ENCODE data around the gene ADARB1.

Gene ADARB1

DNA sequence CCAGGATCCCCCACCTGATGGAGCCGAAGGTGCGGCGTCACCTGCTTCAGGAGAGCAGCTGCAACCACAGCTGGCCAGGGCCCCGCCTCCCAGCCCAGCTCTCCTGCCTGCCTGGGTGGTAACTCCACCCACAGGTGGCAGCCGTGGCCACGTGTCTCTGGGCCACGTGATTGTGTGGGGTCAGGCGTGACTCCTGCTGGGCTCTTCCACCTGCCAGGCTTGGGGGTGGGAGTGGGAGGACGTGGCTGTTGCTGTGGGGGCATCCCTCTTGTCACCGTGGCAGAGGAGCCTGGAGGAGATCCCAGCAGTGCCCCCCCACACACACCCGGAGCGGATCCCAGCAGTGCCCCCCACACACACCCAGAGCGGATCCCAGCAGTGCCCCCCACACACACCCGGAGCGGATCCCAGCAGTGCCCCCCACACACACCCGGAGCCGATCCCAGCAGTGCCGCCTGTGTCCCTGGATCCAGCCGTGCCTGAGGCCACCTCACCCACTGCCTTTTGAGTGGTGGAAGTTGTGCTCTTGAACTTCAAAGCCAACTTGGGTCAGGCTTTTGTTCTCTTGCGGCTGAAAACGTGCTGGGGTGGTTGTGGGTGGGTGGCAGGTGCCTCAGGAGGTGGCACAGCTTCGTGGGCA lies 181.1 kb downstream of the ADARB1 start:
- Histone ChIP-seq H3K36me3 (ENCODE audit: control insufficient read depth, insufficient read depth, low read length) (no peaks in the 10 kb centered on the region), H3K4me3 (replicated peaks; ENCODE audit: low read depth, low read length) (no peak overlapping the region), H3K27me3 (replicated peaks; ENCODE audit: control insufficient read depth, insufficient read depth, low read length) (no peaks in the 10 kb centered on the region; the same call in 1 of the 2 replicates)
- TF ChIP-seq, protein P1, sequence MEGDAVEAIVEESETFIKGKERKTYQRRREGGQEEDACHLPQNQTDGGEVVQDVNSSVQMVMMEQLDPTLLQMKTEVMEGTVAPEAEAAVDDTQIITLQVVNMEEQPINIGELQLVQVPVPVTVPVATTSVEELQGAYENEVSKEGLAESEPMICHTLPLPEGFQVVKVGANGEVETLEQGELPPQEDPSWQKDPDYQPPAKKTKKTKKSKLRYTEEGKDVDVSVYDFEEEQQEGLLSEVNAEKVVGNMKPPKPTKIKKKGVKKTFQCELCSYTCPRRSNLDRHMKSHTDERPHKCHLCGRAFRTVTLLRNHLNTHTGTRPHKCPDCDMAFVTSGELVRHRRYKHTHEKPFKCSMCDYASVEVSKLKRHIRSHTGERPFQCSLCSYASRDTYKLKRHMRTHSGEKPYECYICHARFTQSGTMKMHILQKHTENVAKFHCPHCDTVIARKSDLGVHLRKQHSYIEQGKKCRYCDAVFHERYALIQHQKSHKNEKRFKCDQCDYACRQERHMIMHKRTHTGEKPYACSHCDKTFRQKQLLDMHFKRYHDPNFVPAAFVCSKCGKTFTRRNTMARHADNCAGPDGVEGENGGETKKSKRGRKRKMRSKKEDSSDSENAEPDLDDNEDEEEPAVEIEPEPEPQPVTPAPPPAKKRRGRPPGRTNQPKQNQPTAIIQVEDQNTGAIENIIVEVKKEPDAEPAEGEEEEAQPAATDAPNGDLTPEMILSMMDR (IDR thresholded peaks at IDR 0.05; ENCODE audit: insufficient read depth, low read length, poor library complexity, severe bottlenecking): no peak
- DNase-seq (ENCODE audit: extremely low read depth, insufficient read length): peak; percentile 37

DNA sequence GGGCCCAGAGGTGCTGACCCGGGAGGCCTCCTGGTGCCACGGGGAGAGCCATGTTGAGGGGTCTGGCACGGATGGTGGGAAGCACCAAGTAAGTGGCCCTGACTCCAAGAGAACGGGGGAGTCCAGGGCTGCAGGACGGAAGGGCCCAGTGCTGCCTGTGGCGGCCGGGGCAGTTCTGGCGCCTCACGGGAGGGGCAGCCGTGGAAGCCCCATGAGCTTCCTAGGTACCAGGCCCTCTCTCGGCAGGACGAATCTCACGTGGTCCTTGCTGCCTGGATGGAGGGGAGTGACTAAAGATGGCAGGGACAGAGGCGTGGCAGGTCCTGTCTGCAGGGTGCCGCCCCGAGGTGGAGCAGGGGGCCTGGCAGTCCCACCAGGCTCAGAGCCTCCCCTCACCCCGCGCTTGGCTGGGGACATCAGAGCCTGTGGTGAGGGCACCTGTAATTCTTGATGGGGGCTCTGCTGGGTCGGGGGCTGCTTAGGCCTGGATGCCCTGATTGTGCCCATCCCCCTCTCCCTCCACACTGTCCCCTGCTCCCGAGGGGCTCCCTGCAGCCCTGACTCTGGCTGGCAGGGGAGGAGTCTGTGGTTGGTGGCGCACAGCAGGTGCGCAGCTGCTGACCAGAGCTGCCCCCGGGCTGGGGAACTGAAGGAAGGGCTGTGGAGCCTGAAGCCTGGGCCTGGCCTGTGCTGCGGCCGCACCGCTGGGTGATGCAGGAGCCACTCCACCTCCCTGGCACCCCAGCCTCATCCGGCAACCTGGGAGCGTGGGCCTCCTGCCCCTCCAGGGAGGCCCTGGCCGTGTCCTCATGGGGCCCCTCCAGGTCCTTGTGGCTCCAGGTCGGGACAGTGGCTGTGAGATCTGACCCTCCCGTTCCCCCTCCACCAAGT lies 181.9 kb downstream of the ADARB1 start:
- DNase-seq (ENCODE audit: extremely low read depth, insufficient read length): no peak
- TF ChIP-seq, protein P1 (IDR thresholded peaks at IDR 0.05; ENCODE audit: insufficient read depth, low read length, poor library complexity, severe bottlenecking): no peak
- H3K27me3 ChIP-seq (replicated peaks; ENCODE audit: control insufficient read depth, insufficient read depth, low read length): no peaks in the 10 kb centered on the region; the same call in 1 of the 2 replicates
- H3K36me3 ChIP-seq (ENCODE audit: control insufficient read depth, insufficient read depth, low read length): no peaks in the 10 kb centered on the region
- H3K4me3 ChIP-seq (replicated peaks; ENCODE audit: low read depth, low read length): no peak overlapping the region

DNA sequence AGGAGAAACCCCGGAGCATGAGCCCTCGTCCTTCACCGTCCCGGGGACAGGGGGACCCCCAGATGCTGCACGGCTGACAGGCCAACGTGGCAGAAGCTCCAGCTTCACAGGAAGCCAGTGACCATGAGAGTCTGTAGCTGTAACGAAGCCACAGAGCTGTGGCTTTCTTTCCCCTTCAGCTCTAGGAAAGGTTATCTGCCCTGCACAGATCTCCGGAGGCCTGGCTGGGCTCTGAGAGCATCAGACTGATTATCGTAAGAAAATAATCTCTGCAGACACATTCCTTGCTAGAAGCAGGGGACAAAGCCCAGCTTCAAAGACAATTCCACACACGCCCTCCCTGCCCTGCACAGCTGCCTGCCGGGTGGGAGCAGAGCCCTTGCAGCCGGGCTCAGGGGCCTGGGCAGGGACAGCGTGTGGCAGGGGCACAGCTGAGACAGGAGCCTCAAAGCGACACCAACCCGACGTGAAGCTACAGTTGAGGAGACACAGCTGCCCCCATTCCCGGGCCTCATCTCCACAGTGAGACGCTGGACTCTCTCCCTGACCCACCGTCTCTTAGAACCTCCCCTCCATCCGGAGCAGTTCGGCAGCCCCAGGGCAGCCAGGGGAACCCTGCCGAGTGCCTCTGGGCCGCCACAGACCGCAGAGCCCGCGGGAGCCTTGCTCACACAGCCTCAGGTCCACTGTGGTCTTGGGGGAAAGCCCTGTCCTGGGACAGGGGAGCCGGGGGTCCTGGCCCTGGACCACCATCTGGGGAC lies 182.7 kb downstream of the ADARB1 start:
- H3K4me3 ChIP-seq (replicated peaks; ENCODE audit: low read depth, low read length): no peak overlapping the region
- H3K36me3 ChIP-seq (ENCODE audit: control insufficient read depth, insufficient read depth, low read length): no peaks in the 10 kb centered on the region
- DNase-seq (ENCODE audit: extremely low read depth, insufficient read length): no peak
- no peaks in the 10 kb centered on the region; the same call in 1 of the 2 replicates for H3K27me3 ChIP-seq (replicated peaks; ENCODE audit: control insufficient read depth, insufficient read depth, low read length)
- TF ChIP-seq, protein P1 (IDR thresholded peaks at IDR 0.05; ENCODE audit: insufficient read depth, low read length, poor library complexity, severe bottlenecking): no peak

DNA sequence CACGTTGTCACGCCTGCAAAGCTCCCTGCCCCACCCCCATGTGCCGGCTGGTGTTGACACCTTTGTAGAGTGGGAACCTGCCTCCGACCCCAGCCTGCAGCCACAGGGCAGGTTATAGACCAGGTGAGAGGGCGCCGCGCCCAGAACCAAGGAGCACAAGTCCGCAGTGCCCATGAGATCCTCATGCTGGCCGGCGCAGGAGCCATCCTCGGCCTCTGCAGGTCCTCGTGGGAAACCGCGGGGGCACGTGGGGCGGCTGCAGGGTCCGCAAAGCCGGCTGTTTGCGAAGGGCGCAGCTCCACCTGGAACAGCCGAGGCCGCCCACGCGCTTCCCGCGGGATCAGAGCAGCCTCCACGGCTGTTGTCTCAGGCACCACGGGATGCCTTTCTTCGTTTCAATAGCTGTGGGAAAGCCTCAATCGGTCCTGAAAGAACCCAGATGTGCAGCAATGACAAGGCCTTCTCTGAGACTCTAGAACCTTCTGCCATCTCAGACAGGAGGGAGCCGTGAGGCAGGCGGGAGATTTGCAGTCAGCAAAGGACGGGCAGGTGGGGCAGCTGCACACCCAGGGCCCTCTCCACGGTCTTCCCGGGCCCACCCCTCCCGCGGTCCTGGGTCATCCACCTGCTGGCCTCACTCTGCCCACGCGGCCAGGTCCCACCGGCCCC lies 183.4 kb downstream of the ADARB1 start:
- Histone ChIP-seq H3K4me3 (replicated peaks; ENCODE audit: low read depth, low read length) (no peak overlapping the region), H3K27me3 (replicated peaks; ENCODE audit: control insufficient read depth, insufficient read depth, low read length) (no peaks in the 10 kb centered on the region; the same call in 1 of the 2 replicates), H3K36me3 (ENCODE audit: control insufficient read depth, insufficient read depth, low read length) (no peaks in the 10 kb centered on the region)
- TF ChIP-seq, protein P1 (IDR thresholded peaks at IDR 0.05; ENCODE audit: insufficient read depth, low read length, poor library complexity, severe bottlenecking): no peak
- no peak for DNase-seq (ENCODE audit: extremely low read depth, insufficient read length)

DNA sequence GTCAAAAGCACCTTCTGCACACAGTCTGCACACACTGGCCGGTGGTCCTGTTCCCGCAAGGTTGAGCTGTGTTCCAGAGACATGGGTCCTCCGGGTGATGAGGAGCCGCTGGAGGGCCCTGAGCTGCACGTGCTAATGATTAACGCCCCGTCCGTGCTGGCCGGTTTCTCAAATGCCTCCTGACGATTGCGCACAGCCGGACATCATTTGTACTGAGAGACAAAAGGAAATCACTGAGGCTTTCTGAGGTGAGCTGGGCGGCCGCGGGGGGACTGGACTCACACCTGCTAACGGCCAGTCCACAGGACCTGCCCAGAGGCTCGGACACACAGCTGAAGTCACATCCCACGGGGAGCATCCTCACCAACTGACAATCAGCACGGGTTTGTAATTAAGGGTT lies 184.1 kb downstream of the ADARB1 start:
- no peak for DNase-seq (ENCODE audit: extremely low read depth, insufficient read length)
- TF ChIP-seq, protein P1 (IDR thresholded peaks at IDR 0.05; ENCODE audit: insufficient read depth, low read length, poor library complexity, severe bottlenecking): no peak
- H3K27me3 ChIP-seq (replicated peaks; ENCODE audit: control insufficient read depth, insufficient read depth, low read length): no peaks in the 10 kb centered on the region

More for the DNA sequence above, 184.1 kb downstream of the ADARB1 start:
- Histone ChIP-seq H3K36me3 (ENCODE audit: control insufficient read depth, insufficient read depth, low read length) (no peaks in the 10 kb centered on the region; the same call in 1 of the 2 replicates), H3K4me3 (replicated peaks; ENCODE audit: low read depth, low read length) (no peak overlapping the region)
